ENCODE measurements around the gene SYTL2.

GRCh38 chr11:85848006-85848405, 37.1 kb upstream of the SYTL2 start:
- TF ChIP-seq CTCF (IDR thresholded peaks at IDR 0.05) (no peak), POLR2A (IDR thresholded peaks at IDR 0.05) (no peak), POLR2AphosphoS5 (IDR thresholded peaks at IDR 0.05) (no peak)

All from breast epithelium (tissue), 3 donors.